ENCODE measurements around the gene DTNB. TPM values are rescaled to one million over a fixed set of nuclear protein-coding genes. Genes with fewer than 3 reads are reported as not detected.

DTNB gene
- polyA plus RNA-seq, 1 donor from 2014 or later = 16.5 TPM

GRCh38 chr2:25489631-25490030 lies 183.7 kb downstream of the DTNB start:
- Mint-ChIP-seq H3K9me3 (no peaks in the 10 kb centered on the region), H3K27me3 (no peaks in the 10 kb centered on the region), H3K4me3 (no peak overlapping the region), H3K4me1 (peaks cover 0 to 8% (median 4%) of the 10 kb centered on the region in 3 donors), H3K36me3 (peaks cover 9% of the 10 kb centered on the region), H3K27ac (no peak overlapping the region)

GRCh38 chr2:25483607-25484266 lies 189.6 kb downstream of the DTNB start:
- peaks cover 9% of the 10 kb centered on the region for H3K36me3 Mint-ChIP-seq
- peak overlapping the region in 1 of 4 donors; percentile 56 for H3K4me3 Mint-ChIP-seq
- H3K27ac Mint-ChIP-seq = peak overlapping the region; percentile 27 to 85 (median 66)
- H3K27me3 Mint-ChIP-seq = no peaks in the 10 kb centered on the region
- H3K4me1 Mint-ChIP-seq = peaks cover 19 to 32% (median 25%) of the 10 kb centered on the region in 3 donors
- H3K9me3 Mint-ChIP-seq = no peaks in the 10 kb centered on the region

GRCh38 chr2:25482341-25482740 lies 191.0 kb downstream of the DTNB start:
- Mint-ChIP-seq H3K9me3 (no peaks in the 10 kb centered on the region), H3K27ac (peak overlapping the region in 2 of 3 donors; percentile 42 to 84), H3K36me3 (peaks cover 6% of the 10 kb centered on the region)

GRCh38 chr2:25481381-25482300 lies 191.7 kb downstream of the DTNB start:
- Mint-ChIP-seq H3K9me3 (no peaks in the 10 kb centered on the region), H3K27ac (peak overlapping the region in 1 of 3 donors; percentile 84), H3K4me3 (no peak overlapping the region), H3K36me3 (peaks cover 3% of the 10 kb centered on the region), H3K4me1 (peaks cover 19 to 28% (median 22%) of the 10 kb centered on the region in 3 donors), H3K27me3 (no peaks in the 10 kb centered on the region)

More at GRCh38 chr2:25482341-25482740, 191.0 kb downstream of the DTNB start:
- no peaks in the 10 kb centered on the region for H3K27me3 Mint-ChIP-seq
- H3K4me3 Mint-ChIP-seq = peak overlapping the region in 2 of 4 donors; percentile 9 to 19
- peaks cover 19 to 32% (median 24%) of the 10 kb centered on the region in 3 donors for H3K4me1 Mint-ChIP-seq

GRCh38 chr2:25480561-25480960 lies 192.8 kb downstream of the DTNB start:
- Mint-ChIP-seq H3K27me3 (no peaks in the 10 kb centered on the region), H3K36me3 (peaks cover 3% of the 10 kb centered on the region)

GRCh38 chr2:25479761-25480160 lies 193.6 kb downstream of the DTNB start:
- peaks cover 19 to 24% (median 22%) of the 10 kb centered on the region in 3 donors for H3K4me1 Mint-ChIP-seq
- no peak overlapping the region for H3K27ac Mint-ChIP-seq
- H3K27me3 Mint-ChIP-seq = no peaks in the 10 kb centered on the region
- peaks cover 0 to 6% (median 4%) of the 10 kb centered on the region in 3 donors for H3K9me3 Mint-ChIP-seq
- H3K4me3 Mint-ChIP-seq = no peak overlapping the region
- peaks cover 8% of the 10 kb centered on the region for H3K36me3 Mint-ChIP-seq

More at GRCh38 chr2:25480561-25480960, 192.8 kb downstream of the DTNB start:
- peaks cover 19 to 24% (median 22%) of the 10 kb centered on the region in 3 donors for H3K4me1 Mint-ChIP-seq
- H3K27ac Mint-ChIP-seq = no peak overlapping the region
- no peaks in the 10 kb centered on the region for H3K9me3 Mint-ChIP-seq
- H3K4me3 Mint-ChIP-seq = no peak overlapping the region

- H3K9me3 Mint-ChIP-seq = peaks cover 0 to 8% (median 6%) of the 10 kb centered on the region in 3 donors
- peaks cover 13 to 17% (median 16%) of the 10 kb centered on the region in 3 donors for H3K4me1 Mint-ChIP-seq
- H3K27ac Mint-ChIP-seq = no peak overlapping the region
- no peaks in the 10 kb centered on the region for H3K27me3 Mint-ChIP-seq
- peaks cover 9% of the 10 kb centered on the region for H3K36me3 Mint-ChIP-seq
- H3K4me3 Mint-ChIP-seq = no peak overlapping the region
These were observed 194.6 kb downstream of the DTNB start for GRCh38 chr2:25478736-25479135.

GRCh38 chr2:25473758-25474340 lies 199.5 kb downstream of the DTNB start:
- H3K27ac Mint-ChIP-seq = peak overlapping the region in 1 of 3 donors; percentile 26
- peaks cover 0 to 8% (median 6%) of the 10 kb centered on the region in 3 donors for H3K9me3 Mint-ChIP-seq
- no peaks in the 10 kb centered on the region for H3K27me3 Mint-ChIP-seq
- H3K4me1 Mint-ChIP-seq = peaks cover 3 to 7% (median 3%) of the 10 kb centered on the region in 3 donors
- H3K4me3 Mint-ChIP-seq = no peak overlapping the region
- peaks cover 14% of the 10 kb centered on the region for H3K36me3 Mint-ChIP-seq

- no peak overlapping the region for H3K4me3 Mint-ChIP-seq
- H3K27ac Mint-ChIP-seq = peak overlapping the region in 1 of 3 donors; percentile 27
- no peaks in the 10 kb centered on the region for H3K27me3 Mint-ChIP-seq
- peaks cover 0 to 8% (median 6%) of the 10 kb centered on the region in 3 donors for H3K9me3 Mint-ChIP-seq
- H3K4me1 Mint-ChIP-seq = peaks cover 3 to 10% (median 3%) of the 10 kb centered on the region in 3 donors
- peaks cover 14% of the 10 kb centered on the region for H3K36me3 Mint-ChIP-seq
These were observed 200.2 kb downstream of the DTNB start for GRCh38 chr2:25473131-25473530.

GRCh38 chr2:25470806-25471205 lies 202.6 kb downstream of the DTNB start:
- H3K4me1 Mint-ChIP-seq = peaks cover 3 to 10% (median 3%) of the 10 kb centered on the region in 3 donors
- H3K9me3 Mint-ChIP-seq = peaks cover 0 to 8% (median 6%) of the 10 kb centered on the region in 3 donors
- H3K4me3 Mint-ChIP-seq = no peak overlapping the region
- no peaks in the 10 kb centered on the region for H3K27me3 Mint-ChIP-seq
- peaks cover 14% of the 10 kb centered on the region for H3K36me3 Mint-ChIP-seq
- no peak overlapping the region for H3K27ac Mint-ChIP-seq

GRCh38 chr2:25467743-25468142 lies 205.6 kb downstream of the DTNB start:
- no peak overlapping the region for H3K27ac Mint-ChIP-seq
- peaks cover 4% of the 10 kb centered on the region for H3K36me3 Mint-ChIP-seq
- H3K27me3 Mint-ChIP-seq = peaks cover 1% of the 10 kb centered on the region

GRCh38 chr2:25462021-25462420 lies 211.4 kb downstream of the DTNB start:
- Mint-ChIP-seq H3K4me1 (peaks cover 12 to 15% (median 13%) of the 10 kb centered on the region in 3 donors), H3K27ac (no peak overlapping the region), H3K9me3 (no peaks in the 10 kb centered on the region), H3K4me3 (no peak overlapping the region), H3K36me3 (peaks cover 3% of the 10 kb centered on the region), H3K27me3 (peaks cover 1% of the 10 kb centered on the region)

More at GRCh38 chr2:25467743-25468142, 205.6 kb downstream of the DTNB start:
- peaks cover 3 to 10% (median 4%) of the 10 kb centered on the region in 3 donors for H3K4me1 Mint-ChIP-seq
- H3K9me3 Mint-ChIP-seq = no peaks in the 10 kb centered on the region
- H3K4me3 Mint-ChIP-seq = no peak overlapping the region

GRCh38 chr2:25460261-25460905 lies 213.0 kb downstream of the DTNB start:
- peak overlapping the region in 1 of 3 donors; percentile 60 for H3K27ac Mint-ChIP-seq
- no peak overlapping the region for H3K4me3 Mint-ChIP-seq
- peaks cover 13 to 15% (median 14%) of the 10 kb centered on the region in 3 donors for H3K4me1 Mint-ChIP-seq
- no peaks in the 10 kb centered on the region for H3K9me3 Mint-ChIP-seq
- H3K27me3 Mint-ChIP-seq = peaks cover 1% of the 10 kb centered on the region
- peaks cover 2% of the 10 kb centered on the region for H3K36me3 Mint-ChIP-seq

All from IgD-negative memory B cell (primary cell).